Adrenal gland (tissue), 5 donors: ENCODE measurements around the gene SNRNP200.

Source experiments
- CTCF ChIP-seq, 6 experiments: fragments of 450-650 bp in 4 of 6; fragments of 200-600 bp in 2 of 6; sonication (generic) in 1 of 6; IDR thresholded peaks; 1 replicate in 5 of 6; 2 replicates in 1 of 6; pipeline versions ENCODE4 v1.5.1 to v1.8.0; 2016 to 2021; ENCODE audit warnings: antibody characterized with exemption in 6 of 6, mild to moderate bottlenecking in 2 of 6, moderate library complexity in 1 of 6
- POLR2A ChIP-seq, 2 donors: fragments of 450-650 bp; IDR thresholded peaks; one replicate each; pipeline ENCODE4 v1.6.1; 2017; ENCODE audit warnings: antibody characterized with exemption in 2 of 2, mild to moderate bottlenecking in 2 of 2, moderate library complexity in 1 of 2
- donor health status: DM: no; HTN: no; CAD: no.

DNA sequence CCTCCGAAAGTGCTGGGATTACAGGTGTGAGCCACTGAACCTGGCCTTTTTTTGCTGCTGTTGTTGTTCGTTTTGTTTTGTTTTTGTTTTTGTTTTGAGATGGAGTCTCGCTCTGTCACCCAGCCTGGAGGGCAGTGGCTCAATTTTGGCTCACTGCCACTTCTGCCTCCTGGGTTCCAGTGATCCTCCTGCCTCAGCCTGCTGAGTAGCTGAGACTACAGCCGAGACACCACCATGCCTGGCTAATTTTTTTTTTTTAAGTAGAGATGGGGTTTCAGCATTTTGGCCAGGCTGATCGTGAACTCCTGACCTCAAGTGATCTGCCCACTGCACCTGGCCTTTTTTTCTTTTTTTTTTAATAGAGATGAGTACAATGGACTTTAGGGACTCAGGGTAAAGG lies 61.5 kb downstream of the SNRNP200 start:
- TF ChIP-seq POLR2A (IDR thresholded peaks at IDR 0.05) (no peak), CTCF (IDR thresholded peaks at IDR 0.05) (no peak)
